Peyer's patch (tissue), 4 donors: ENCODE results near the gene COL13A1.

Experiments
- CTCF ChIP-seq, 6 experiments: fragments of 450-650 bp in 4 of 6; fragments of 200-600 bp in 2 of 6; sonication (generic) in 1 of 6; IDR thresholded peaks; one replicate each; pipeline ENCODE4 v1.5.1; 2017 to 2019; ENCODE audit warnings: antibody characterized with exemption in 6 of 6, mild to moderate bottlenecking in 3 of 6, moderate library complexity in 1 of 6
- POLR2A ChIP-seq, 2 donors: fragments of 450-650 bp; IDR thresholded peaks; one replicate each; pipeline ENCODE4 v1.5.1; 2017; ENCODE audit warnings: antibody characterized with exemption in 2 of 2, mild to moderate bottlenecking in 2 of 2, moderate library complexity in 2 of 2

GRCh38 chr10:69959911-69960310 lies 158.2 kb downstream of the COL13A1 start:
- TF ChIP-seq CTCF (IDR thresholded peaks at IDR 0.05): no peak
- no peak for TF ChIP-seq POLR2A (IDR thresholded peaks at IDR 0.05)
